HG02840 (cell line): ENCODE data around the gene CAMSAP1.
"Not testable (repeated sequence)": the region's sequence is repeated elsewhere in the genome, so short reads cannot be mapped to it uniquely, and the experiment has no call there.

Experiments used
- ATAC-seq: cut with Tn5 transposase; IDR thresholded peaks from one replicate; pipeline ENCODE4 v1.9.1; 2021; ENCODE audit warnings: mild to moderate bottlenecking, moderate library complexity, moderate number of reproducible peaks; ENCODE audit not compliant: unreplicated experiment, low FRiP score

Gene CAMSAP1

GRCh38 chr9:135920973-135921585, 13.7 kb upstream of the CAMSAP1 start:
- no peak for ATAC-seq

- no peak for ATAC-seq
Measured at GRCh38 chr9:135920256-135920930, 13.0 kb upstream of the CAMSAP1 start.

- ATAC-seq = no peak
Measured at GRCh38 chr9:135919318-135919890, 12.1 kb upstream of the CAMSAP1 start.

- not testable (repeated sequence) for ATAC-seq
Measured at GRCh38 chr9:135916227-135916626, 8.9 kb upstream of the CAMSAP1 start.

GRCh38 chr9:135914921-135915320, 7.6 kb upstream of the CAMSAP1 start:
- no peak for ATAC-seq

GRCh38 chr9:135911233-135911632, 3.9 kb upstream of the CAMSAP1 start:
- not testable (repeated sequence) for ATAC-seq

GRCh38 chr9:135910757-135911156, 3.4 kb upstream of the CAMSAP1 start:
- ATAC-seq = no peak

- ATAC-seq = no peak
Measured at GRCh38 chr9:135910216-135910615, 2.9 kb upstream of the CAMSAP1 start.

GRCh38 chr9:135909371-135909770, 2.0 kb upstream of the CAMSAP1 start:
- ATAC-seq = no peak

GRCh38 chr9:135908754-135909204, 1.4 kb upstream of the CAMSAP1 start:
- ATAC-seq = no peak

GRCh38 chr9:135908093-135908753, 877 bp upstream of the CAMSAP1 start:
- ATAC-seq = no peak

- peak; percentile 37 for ATAC-seq
Measured at GRCh38 chr9:135907006-135907430, 328 bp downstream of the CAMSAP1 start.

- ATAC-seq = peak; percentile 15
Measured at GRCh38 chr9:135906291-135907005, 898 bp downstream of the CAMSAP1 start.

- no peak for ATAC-seq
Measured at GRCh38 chr9:135905380-135906258, 1.7 kb downstream of the CAMSAP1 start.

- ATAC-seq = no peak
Measured at GRCh38 chr9:135903786-135904520, 3.4 kb downstream of the CAMSAP1 start.

GRCh38 chr9:135903358-135903656, 4.0 kb downstream of the CAMSAP1 start:
- no peak for ATAC-seq

- ATAC-seq = no peak
Measured at GRCh38 chr9:135902655-135903357, 4.5 kb downstream of the CAMSAP1 start.

GRCh38 chr9:135901826-135902225, 5.5 kb downstream of the CAMSAP1 start:
- no peak for ATAC-seq
